Ammon's horn (tissue), 1 donor: ENCODE results near the gene PCAT6.
"Not testable (repeated sequence)": the region's sequence is repeated elsewhere in the genome, so short reads cannot be mapped to it uniquely, and the experiment has no call there.

Source experiments
- DNase-seq: peaks from one replicate; pipeline ENCODE4 v3.0.0-alpha.2; 2016; ENCODE audit warnings: low spot score

PCAT6 gene

GRCh38 chr1:202807451-202807925 is 3.3 kb upstream of the PCAT6 start:
- peak; percentile 23 for DNase-seq

GRCh38 chr1:202807926-202808757 is 2.6 kb upstream of the PCAT6 start, which contains the start of gene KDM5B:
Gene KDM5B, minus strand, starts transcription at chr1:202808421. Its CDS starts 116 bp downstream, at chr1:202808305.
- DNase-seq: peak; percentile 75

DNA sequence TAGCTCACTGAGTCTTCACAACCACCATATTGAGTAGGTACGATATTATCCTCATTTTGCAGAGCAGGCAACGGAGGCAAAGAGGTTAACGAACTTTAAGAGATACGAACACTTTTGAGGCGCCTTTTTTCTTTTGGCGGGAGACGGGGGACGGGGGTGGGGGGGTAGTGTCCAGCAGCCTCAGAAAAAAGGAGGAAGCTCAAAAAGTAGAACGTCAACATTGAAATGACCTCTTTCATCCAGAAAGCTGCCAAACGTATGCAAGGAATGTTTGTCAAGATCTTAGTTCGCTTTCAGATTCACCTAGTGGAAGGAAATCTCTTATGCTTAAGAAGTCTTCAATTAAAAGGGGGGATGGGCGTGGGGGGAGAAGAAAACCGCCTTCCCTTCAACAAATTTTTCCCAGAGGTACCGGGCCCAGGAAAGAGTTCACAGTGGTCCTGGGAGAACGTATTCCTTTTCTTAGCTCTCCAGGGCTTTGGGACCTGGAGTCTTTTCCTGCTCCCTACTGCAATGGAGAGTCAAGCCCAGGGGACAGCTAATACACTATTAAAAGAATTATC is 1.1 kb upstream of the PCAT6 start:
- no peak for DNase-seq

GRCh38 chr1:202810193-202810614 is 550 bp upstream of the PCAT6 start:
- DNase-seq: no peak

DNA sequence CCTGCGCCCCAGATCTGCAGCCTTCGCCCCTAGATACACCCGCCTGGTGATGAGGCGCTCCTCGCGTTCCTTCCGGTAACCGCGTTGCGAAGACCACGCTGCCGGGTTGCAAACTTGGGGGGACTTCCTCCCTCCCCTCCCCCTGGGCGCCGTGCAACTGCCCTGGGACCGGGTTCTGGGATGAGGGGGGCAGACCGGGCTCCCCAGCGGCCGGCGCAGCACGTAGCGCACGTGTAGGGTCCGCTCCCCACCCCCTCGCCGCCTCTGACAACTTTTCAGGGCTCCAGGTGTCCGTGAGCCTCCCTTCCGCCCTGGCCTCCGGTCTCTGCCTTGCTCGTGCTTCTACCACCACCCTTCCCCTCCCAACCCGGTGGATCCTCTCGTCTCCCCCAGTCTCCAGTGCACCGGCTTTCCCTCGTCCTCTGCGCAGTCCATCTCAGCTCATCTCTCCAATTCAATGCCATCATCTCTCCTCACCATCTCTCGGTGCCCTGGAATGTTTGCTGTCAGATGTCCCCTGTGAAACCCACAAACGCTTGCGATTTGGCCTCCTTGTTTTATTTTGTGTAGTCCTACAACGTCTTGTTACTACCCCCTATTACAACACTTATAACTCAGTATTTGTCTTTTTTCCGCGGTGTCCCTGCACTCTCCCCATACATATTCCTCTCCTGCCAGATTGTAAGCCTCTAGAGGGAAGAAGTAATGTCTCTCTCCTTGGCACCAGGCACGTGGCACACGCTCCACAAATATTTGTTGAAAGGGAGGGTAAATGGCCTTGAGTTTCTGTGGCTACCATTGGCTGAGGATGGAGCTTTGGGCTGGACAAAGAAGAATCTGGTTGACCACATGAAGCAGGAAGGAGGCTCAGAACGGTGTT is 782 bp downstream of the PCAT6 start:
- DNase-seq: peak; percentile 14

- no peak for DNase-seq
Measured at GRCh38 chr1:202812176-202813026, 1.6 kb downstream of the PCAT6 start.

GRCh38 chr1:202815120-202815519 is 4.4 kb downstream of the PCAT6 start:
- DNase-seq: no peak

- no peak for DNase-seq
Measured at GRCh38 chr1:202818819-202819218, 8.1 kb downstream of the PCAT6 start.

DNA sequence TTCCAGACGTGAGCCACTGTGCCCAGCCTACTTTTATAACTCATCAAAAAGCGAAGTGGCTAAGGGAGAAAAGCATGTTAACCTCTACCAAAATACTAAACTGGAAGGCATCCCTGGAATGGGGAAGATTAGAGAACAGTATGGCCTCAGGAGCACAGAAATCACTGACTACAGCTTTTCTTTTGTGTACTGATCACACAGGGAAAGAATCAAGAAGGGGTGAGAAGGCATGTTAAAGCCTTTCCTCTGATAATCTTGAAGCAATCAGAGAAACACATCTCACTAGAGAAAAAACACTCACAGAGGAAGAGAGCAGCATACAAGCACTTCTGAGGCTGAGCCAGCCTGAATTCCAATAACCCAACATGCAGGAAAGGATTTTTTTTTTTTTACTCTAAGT is 10.7 kb downstream of the PCAT6 start:
- no peak for DNase-seq

GRCh38 chr1:202825748-202826147 is 15.0 kb downstream of the PCAT6 start:
- DNase-seq: no peak

DNA sequence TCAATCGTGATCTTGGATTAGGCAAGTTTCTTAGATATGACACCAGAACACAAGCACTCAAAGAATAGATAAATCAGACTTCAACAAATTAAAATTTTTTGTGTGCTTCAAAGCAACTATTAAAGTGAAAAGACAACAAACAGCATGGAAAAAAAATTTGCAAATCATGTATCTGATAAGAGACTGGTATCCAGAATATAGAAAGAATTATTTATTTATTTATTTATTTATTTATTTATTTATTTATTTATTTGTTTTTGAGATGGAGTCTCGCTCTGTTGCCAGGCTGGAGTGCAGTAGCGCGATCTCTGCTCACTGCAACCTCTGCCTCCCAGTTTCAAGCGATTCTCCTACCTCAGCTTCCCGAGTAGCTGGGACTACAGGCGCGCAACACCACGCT is 18.5 kb downstream of the PCAT6 start:
- not testable (repeated sequence) for DNase-seq

DNA sequence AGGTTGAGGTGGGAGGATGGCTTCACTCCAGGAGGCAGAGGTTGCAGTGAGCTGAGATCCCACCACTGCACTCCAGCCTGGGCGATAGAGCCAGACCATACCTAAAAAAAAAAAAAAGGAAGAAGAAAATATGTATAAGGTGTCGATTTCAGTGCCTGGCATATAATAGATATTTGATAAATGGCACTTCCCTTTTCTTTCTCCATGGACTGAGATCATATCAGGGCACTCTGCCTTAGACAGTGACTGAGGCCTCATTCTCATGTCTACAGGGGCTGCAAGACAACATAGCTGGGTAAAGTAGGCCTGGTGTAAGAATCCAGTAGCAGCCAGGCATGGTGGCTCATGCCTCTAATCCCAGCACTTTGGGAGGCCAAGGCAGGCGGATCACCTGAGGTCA is 21.2 kb downstream of the PCAT6 start:
- DNase-seq: no peak

DNA sequence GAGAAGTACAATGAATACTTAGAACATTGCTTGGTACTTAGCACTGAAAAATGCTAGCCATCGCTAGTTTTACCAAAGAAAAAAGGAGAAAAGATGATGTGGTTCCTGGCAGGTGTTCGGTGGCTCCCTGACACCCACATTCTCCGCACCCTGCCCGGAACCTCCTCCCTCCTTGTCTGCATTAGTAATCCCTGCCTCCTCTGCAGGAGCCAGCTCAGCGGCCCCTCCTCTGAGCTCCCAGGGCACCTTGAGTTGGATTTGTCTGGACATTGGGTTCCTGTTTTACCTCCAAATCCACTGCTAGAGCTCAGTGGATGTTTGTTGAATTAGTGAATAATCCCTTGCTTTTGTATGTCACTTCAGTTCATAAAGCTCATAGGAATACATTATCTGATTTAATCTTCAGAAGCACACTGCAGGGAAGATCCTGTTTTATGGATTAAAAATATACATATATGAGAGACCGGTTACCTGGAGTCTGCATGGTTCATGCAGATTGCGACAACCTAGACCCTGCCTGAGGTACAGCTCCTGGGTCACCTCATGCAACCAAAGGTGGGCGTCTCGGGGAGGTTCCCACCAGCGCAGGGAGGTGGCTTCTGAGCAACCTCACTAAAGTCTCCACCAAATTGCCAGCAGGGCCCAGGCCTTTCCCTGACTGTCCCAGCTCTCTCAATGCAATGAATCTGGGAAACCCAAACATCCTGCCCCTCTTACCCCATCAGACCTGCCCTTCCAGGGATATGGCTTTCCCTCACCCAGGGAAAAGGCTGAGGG is 24.2 kb downstream of the PCAT6 start:
- no peak for DNase-seq

- DNase-seq: no peak
Measured at GRCh38 chr1:202835548-202836072, 24.9 kb downstream of the PCAT6 start.

GRCh38 chr1:202836623-202837403 is 26.1 kb downstream of the PCAT6 start:
- DNase-seq: no peak

GRCh38 chr1:202837746-202838262 is 27.1 kb downstream of the PCAT6 start:
- DNase-seq: no peak

GRCh38 chr1:202843081-202843480 is 32.3 kb downstream of the PCAT6 start:
- DNase-seq: peak; percentile 45

DNA sequence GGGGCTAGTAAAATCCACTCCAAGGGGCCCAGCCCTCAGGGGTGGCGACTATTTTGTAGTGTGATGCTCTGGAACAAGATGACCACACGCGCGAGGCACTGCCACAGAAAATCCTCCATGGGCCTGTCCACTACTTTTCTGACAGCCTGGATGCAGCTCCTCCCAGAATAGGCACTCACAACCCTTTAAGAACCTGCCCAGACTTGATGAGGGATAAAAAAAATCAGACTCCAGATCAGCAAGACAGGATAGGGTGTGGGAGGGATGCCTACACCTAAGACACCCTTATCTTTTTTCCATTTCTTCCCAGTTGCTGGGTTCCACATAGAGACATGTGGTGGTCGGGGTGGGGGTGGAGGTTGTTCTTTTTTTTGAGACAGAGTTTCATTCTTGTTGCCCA is 33.5 kb downstream of the PCAT6 start:
- no peak for DNase-seq

GRCh38 chr1:202844935-202845334 is 34.2 kb downstream of the PCAT6 start:
- DNase-seq: no peak
